Spleen (tissue), 7 donors: Measurements from ENCODE around the gene DUXA.

Experiments
- POLR2A ChIP-seq, 3 donors: fragments of 450-650 bp; IDR thresholded peaks; one replicate each; pipeline ENCODE4 v1.5.1; 2017; ENCODE audit warnings: antibody characterized with exemption in 3 of 3, mild to moderate bottlenecking in 1 of 3
- TF ChIP-seq, protein P1 (sequence below), 11 experiments: fragments of 200-600 bp in 7 of 11; fragments of 450-650 bp in 4 of 11; sonication (generic) in 4 of 11; IDR thresholded peaks in 8 of 11; conservative IDR thresholded peaks in 3 of 11; 1 replicate in 7 of 11; 2 replicates in 4 of 11; pipeline versions ENCODE4 v1.4.0 to v1.8.0; 2016 to 2021; ENCODE audit warnings: antibody characterized with exemption in 11 of 11, inconsistent platforms in 4 of 11, mild to moderate bottlenecking in 1 of 11
- donor health status: DM: no; HTN: no; CAD: no; lungs with moderate emphysema.
- donor health status: DM: no; HTN: no; CAD: no.
- donor health status: DM: no; HTN: no; CAD: no.

GRCh38 chr19:57111329-57111644, 56.0 kb downstream of the DUXA start:
- TF ChIP-seq, protein P1, sequence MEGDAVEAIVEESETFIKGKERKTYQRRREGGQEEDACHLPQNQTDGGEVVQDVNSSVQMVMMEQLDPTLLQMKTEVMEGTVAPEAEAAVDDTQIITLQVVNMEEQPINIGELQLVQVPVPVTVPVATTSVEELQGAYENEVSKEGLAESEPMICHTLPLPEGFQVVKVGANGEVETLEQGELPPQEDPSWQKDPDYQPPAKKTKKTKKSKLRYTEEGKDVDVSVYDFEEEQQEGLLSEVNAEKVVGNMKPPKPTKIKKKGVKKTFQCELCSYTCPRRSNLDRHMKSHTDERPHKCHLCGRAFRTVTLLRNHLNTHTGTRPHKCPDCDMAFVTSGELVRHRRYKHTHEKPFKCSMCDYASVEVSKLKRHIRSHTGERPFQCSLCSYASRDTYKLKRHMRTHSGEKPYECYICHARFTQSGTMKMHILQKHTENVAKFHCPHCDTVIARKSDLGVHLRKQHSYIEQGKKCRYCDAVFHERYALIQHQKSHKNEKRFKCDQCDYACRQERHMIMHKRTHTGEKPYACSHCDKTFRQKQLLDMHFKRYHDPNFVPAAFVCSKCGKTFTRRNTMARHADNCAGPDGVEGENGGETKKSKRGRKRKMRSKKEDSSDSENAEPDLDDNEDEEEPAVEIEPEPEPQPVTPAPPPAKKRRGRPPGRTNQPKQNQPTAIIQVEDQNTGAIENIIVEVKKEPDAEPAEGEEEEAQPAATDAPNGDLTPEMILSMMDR (IDR thresholded peaks at IDR 0.05 in 8 of 11, conservative IDR thresholded peaks at IDR 0.05 in 3 of 11): no peak
- TF ChIP-seq POLR2A (IDR thresholded peaks at IDR 0.05): no peak
